Ecto neural progenitor cell (in vitro differentiated cells): Measurements from ENCODE around the gene MAPK14.

Experiments
- DNase-seq: peaks from one replicate; pipeline ENCODE4 v3.0.0-alpha.2; 2018; ENCODE audit warnings: low spot score

Gene MAPK14

DNA sequence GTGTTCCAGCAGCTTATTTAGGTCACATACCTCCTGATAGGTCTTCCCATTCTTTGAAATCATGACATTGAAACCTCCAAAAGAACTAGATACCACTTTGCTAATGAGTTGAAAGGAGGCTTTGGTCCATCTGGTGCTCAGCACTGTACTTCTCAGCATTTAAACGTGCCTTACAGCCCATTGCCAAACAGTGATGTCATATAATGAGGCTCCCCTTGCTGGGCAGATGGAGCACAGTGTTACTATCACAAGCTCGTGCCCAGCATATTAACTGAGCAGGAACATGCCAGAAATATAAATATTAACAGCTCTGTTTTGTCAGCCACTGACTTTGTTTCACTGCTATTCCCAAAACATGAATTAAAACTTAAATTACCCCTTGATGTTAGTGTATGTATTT lies 77.2 kb downstream of the MAPK14 start:
- no peak for DNase-seq

DNA sequence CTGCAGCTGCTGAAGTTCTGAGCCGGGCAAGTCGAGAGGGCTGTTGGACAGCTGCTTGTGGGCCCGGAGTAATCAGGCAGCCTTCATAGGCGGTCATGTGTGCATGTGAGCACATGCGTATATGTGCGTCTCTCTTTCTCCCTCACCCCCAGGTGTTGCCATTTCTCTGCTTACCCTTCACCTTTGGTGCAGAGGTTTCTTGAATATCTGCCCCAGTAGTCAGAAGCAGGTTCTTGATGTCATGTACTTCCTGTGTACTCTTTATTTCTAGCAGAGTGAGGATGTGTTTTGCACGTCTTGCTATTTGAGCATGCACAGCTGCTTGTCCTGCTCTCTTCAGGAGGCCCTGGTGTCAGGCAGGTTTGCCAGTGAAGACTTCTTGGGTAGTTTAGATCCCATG lies 81.5 kb downstream of the MAPK14 start:
- no peak for DNase-seq

DNA sequence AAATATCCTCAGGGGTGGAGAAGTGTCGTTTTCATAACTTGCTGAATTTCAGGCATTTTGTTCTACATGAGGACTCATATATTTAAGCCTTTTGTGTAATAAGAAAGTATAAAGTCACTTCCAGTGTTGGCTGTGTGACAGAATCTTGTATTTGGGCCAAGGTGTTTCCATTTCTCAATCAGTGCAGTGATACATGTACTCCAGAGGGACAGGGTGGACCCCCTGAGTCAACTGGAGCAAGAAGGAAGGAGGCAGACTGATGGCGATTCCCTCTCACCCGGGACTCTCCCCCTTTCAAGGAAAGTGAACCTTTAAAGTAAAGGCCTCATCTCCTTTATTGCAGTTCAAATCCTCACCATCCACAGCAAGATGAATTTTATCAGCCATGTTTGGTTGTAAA lies 82.4 kb downstream of the MAPK14 start:
- no peak for DNase-seq

- DNase-seq: no peak
Measured at GRCh38 chr6:36110863-36111262, 83.3 kb downstream of the MAPK14 start.

DNA sequence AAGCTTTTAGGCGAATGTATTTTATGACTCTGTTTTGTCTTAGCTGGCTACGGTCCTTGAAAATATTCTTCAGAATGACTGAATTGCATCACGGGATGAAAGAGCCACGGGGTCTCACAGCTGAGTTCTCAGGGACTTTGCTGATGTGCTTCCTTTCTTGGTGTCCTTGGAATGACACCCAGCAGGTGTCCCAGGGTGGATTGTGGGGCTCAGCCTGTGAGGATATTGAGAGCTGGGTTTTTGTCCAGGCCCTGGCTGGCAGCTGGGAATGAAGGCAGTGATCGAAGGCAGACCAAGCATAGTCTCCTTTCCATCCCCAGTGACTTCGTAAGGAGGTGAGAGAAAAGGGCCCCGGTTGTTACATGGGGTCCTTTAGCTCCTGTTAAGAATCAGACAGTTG lies 83.9 kb downstream of the MAPK14 start:
- no peak for DNase-seq

- DNase-seq: no peak
Measured at GRCh38 chr6:36113049-36113448, 85.4 kb downstream of the MAPK14 start.

- no peak for DNase-seq
Measured at GRCh38 chr6:36113703-36114102, 86.1 kb downstream of the MAPK14 start.

GRCh38 chr6:36114798-36115408 lies 87.3 kb downstream of the MAPK14 start:
- no peak for DNase-seq

DNA sequence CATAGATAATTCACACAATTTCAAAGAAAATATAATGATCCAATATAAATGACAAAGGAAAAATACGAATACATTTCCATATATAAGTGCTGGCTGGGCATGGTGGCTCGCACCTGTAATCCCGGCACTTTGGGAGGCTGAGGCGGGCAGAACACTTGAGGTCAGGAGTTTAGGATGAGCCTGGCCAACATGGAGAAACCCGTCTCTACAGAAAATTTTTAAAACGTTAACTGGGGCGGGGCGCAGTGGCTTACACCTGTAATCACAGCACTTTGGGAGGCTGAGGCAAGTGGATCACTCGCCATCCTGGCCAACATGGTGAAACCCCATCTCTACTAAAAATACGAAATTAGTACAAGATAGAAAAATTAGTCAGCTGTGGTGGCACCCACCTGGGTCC lies 87.8 kb downstream of the MAPK14 start:
- DNase-seq: no peak

- DNase-seq: no peak
Measured at GRCh38 chr6:36116066-36116864, 88.7 kb downstream of the MAPK14 start.

DNA sequence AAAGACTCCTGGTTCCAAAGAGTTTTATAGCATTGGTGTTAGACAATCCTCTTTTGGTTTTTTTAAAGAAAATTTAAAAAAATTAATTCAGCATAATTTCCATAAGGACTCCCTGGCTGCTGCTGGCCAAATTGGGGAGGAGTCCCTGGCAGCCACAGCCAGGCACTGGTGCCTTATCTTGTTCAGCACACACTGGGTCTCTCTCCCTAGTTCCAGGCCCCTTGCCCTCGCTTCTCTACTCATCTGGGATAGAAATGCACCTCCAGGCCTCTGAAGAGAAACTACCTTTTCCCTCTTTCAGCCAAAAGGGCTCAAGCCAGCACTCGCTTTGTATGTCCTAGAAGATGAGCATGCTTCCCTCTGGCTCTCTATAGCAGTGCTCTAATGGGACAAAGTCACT lies 89.3 kb downstream of the MAPK14 start:
- no peak for DNase-seq

DNA sequence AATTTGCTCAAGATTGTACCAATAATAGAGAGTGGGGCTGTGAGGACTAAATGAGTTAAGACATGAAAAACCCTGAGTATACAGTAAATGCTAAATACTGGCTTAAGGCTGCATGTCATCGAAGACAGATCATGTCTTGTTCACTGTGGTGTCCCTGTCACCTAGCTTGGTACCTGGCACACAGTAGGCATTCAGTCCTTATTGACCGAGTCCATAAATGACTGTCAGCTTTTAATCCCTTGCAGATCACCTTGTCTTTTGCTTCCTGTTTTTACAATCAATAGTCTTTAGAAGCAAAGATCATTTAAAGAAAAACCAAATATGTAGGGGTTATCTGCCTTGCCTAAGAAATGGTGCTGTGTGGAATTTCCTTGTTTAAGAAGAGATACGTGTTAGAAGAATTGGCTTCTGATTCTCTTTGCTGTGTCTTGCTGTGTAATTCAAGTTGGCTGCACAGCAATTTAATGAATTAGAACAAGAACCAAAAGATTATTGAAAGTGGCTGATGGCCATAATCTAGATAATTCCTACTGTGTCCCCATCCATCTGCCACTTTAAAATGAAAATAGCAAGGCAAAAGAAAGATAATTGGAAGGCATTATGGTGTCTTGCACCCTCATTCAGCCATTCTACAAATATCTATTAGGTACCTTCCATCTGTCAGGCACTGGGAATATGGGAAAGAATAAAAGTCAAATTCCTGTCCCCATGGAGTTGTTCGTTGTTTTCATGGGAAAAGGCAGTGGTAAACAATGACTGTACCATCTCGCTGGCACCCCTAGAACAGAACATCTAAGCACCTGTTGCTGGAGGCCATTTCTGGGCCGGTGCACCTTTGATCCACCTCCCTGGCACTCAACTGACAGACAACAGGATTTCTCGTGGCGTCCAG lies 90.3 kb downstream of the MAPK14 start:
- DNase-seq: no peak

DNA sequence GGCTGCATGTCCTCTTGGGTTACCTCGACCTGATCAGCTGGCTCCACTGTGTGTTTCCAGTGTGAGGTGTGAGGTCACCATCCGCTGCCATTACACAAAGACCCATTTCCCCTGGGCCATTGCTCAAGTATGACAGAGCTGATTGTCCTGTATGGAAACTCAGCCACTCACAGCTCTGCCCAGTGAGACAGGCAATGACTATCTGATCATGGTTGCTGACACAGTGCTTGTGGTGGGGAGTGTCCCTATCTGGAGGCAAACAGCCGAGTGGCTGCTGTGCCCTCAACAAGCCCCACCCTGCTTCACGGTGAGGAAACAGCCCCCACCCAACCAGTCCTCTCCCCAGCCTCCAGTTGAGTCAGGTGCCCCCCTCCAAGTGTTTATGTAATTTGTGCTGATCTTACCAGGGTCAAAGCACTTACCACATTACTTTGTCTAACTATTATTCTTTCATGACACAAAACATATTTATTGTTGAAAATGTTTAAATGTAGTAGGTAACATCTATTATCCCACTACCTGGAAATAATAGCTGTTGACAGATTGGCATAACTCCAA lies 91.0 kb downstream of the MAPK14 start:
- DNase-seq: no peak

- no peak for DNase-seq
Measured at GRCh38 chr6:36119209-36119608, 91.6 kb downstream of the MAPK14 start.

- no peak for DNase-seq
Measured at GRCh38 chr6:36120018-36120417, 92.4 kb downstream of the MAPK14 start.

DNA sequence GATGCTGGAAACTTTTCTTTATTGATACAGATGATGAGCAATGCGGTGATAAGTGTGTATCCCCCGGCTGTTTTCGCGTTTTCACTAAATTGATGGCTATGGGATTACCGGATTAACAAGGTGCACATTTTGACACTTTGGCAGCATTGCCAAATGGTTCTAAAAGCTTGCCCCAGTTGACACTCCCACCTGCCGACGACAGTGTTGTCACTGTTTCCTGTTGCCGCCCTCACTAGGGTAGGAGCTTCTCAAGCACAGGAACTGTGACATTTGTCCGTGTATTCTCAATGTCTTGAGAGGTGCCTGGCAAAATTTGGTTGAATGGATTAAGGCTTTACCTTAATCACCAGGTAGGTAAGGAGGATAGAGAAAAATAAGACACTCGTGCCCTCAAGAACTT lies 92.9 kb downstream of the MAPK14 start:
- no peak for DNase-seq

- no peak for DNase-seq
Measured at GRCh38 chr6:36120979-36121786, 93.6 kb downstream of the MAPK14 start.

- DNase-seq: no peak
Measured at GRCh38 chr6:36121787-36122494, 94.3 kb downstream of the MAPK14 start.

- no peak for DNase-seq
Measured at GRCh38 chr6:36122495-36123269, 95.1 kb downstream of the MAPK14 start.
